Activated T-helper 17 cell treated with anti-CD3 and anti-CD28 coated beads, Interleukin-2, amount 50 U/mL, for 72 hours (primary cell): Measurements from ENCODE around the gene TAF11L9. TPM values are rescaled to one million over a fixed set of nuclear protein-coding genes. Genes with fewer than 3 reads are reported as not detected.

Source experiments
- total RNA-seq, 2 donors: library from RNA; stranded (reverse); gene quantifications; one replicate each; pipeline ENCODE4 v1.2.3, GENCODE V29; 2022

TAF11L9 gene
- total RNA-seq, 2 donors from 2014 or later: not detected

Other genes with a start within 250 kb of the TAF11L9 start
- not detected for gene TAF11L2, start 96.2 kb downstream of the TAF11L9 start, total RNA-seq
- not detected for gene TAF11L3, start 76.0 kb downstream of the TAF11L9 start, total RNA-seq
- gene TAF11L4, start 72.6 kb downstream of the TAF11L9 start, total RNA-seq: not detected
- gene TAF11L5, start 69.2 kb downstream of the TAF11L9 start, total RNA-seq: not detected
- gene TAF11L6, start 65.7 kb downstream of the TAF11L9 start, total RNA-seq: not detected
- gene TAF11L7, start 8.6 kb downstream of the TAF11L9 start, total RNA-seq: not detected
- not detected for gene TAF11L8, start 3.4 kb downstream of the TAF11L9 start, total RNA-seq
- not detected for gene TAF11L10, start 3.4 kb upstream of the TAF11L9 start, total RNA-seq
- not detected for gene TAF11L11, start 9.8 kb upstream of the TAF11L9 start, total RNA-seq
- gene TAF11L12, start 16.0 kb upstream of the TAF11L9 start, total RNA-seq: not detected
- not detected for gene TAF11L13, start 37.7 kb upstream of the TAF11L9 start, total RNA-seq
- not detected for gene TAF11L14, start 40.1 kb upstream of the TAF11L9 start, total RNA-seq